SK-N-SH treated with all-trans-retinoic acid at 6 μM for 48 hours (cell line): ENCODE data around the gene CREB3L2.
"Not testable (repeated sequence)": the region's sequence is repeated elsewhere in the genome, so short reads cannot be mapped to it uniquely, and the experiment has no call there.

Experiments used
- ATAC-seq: fragments of 200-7000 bp; cut with Tn5 transposase; 3 replicates; pipeline ENCODE4 v1.9.1; 2020; ENCODE audit warnings: mild to moderate bottlenecking, moderate library complexity
- ARNTL ChIP-seq: fragments of 450-650 bp; formaldehyde crosslinking; IDR thresholded peaks from 2 replicates; pipeline ENCODE4 v1.5.0; 2020; ENCODE audit warnings: low read depth, mild to moderate bottlenecking, moderate library complexity, borderline replicate concordance
- BACH2 ChIP-seq: fragments of 250-450 bp; sonication (Bioruptor Pico); IDR thresholded peaks from 2 replicates; pipeline ENCODE4 v1.9.0; 2021; ENCODE audit warnings: mild to moderate bottlenecking, borderline replicate concordance
- CREB5 ChIP-seq: fragments of 250-450 bp; sonication (Bioruptor Pico); IDR thresholded peaks from 2 replicates; pipeline ENCODE4 v1.5.1; 2020; ENCODE audit warnings: low read depth, mild to moderate bottlenecking, moderate library complexity
- CSDC2 ChIP-seq: fragments of 250-450 bp; sonication (Bioruptor Pico); IDR thresholded peaks from 2 replicates; pipeline ENCODE4 v1.5.0; 2020; ENCODE audit warnings: mild to moderate bottlenecking, moderate library complexity
- CSRNP3 ChIP-seq: fragments of 250-450 bp; sonication (Bioruptor Pico); IDR thresholded peaks from 2 replicates; pipeline ENCODE4 v1.5.1; 2021; ENCODE audit warnings: mild to moderate bottlenecking, moderate library complexity
- ESRRG ChIP-seq: fragments of 250-450 bp; sonication (Bioruptor Pico); IDR thresholded peaks from 2 replicates; pipeline ENCODE4 v1.6.1; 2021; ENCODE audit warnings: mild to moderate bottlenecking
- GLIS3 ChIP-seq: fragments of 250-450 bp; sonication (Bioruptor Pico); IDR thresholded peaks from 2 replicates; pipeline ENCODE4 v1.5.0; 2020; ENCODE audit warnings: mild to moderate bottlenecking, moderate library complexity
- OSR1 ChIP-seq: fragments of 250-450 bp; sonication (Bioruptor Pico); IDR thresholded peaks from 2 replicates; pipeline ENCODE4 v1.8.0; 2022; ENCODE audit warnings: moderate library complexity, mild to moderate bottlenecking, inconsistent platforms
- PATZ1 ChIP-seq: fragments of 250-450 bp; sonication (Bioruptor Pico); IDR thresholded peaks from 2 replicates; pipeline ENCODE4 v1.8.0; 2020; ENCODE audit warnings: mild to moderate bottlenecking, moderate library complexity, borderline replicate concordance
- POU6F1 ChIP-seq: fragments of 250-450 bp; sonication (Bioruptor Pico); IDR thresholded peaks from 2 replicates; pipeline ENCODE4 v1.8.0; 2021; ENCODE audit warnings: low read depth, mild to moderate bottlenecking, moderate library complexity, borderline replicate concordance
- PPARA ChIP-seq: fragments of 250-450 bp; sonication (Bioruptor Pico); IDR thresholded peaks from 2 replicates; pipeline ENCODE4 v1.5.0; 2020; ENCODE audit warnings: mild to moderate bottlenecking, borderline replicate concordance
- RARB ChIP-seq: fragments of 250-450 bp; sonication (Bioruptor Pico); IDR thresholded peaks from 2 replicates; pipeline ENCODE4 v1.8.0; 2021; ENCODE audit warnings: mild to moderate bottlenecking, moderate library complexity
- SNAI2 ChIP-seq: fragments of 250-450 bp; sonication (Bioruptor Pico); IDR thresholded peaks from 2 replicates; pipeline ENCODE4 v1.5.0; 2020; ENCODE audit warnings: mild to moderate bottlenecking, moderate library complexity
- TCF4 ChIP-seq: fragments of 250-450 bp; sonication (Bioruptor Pico); IDR thresholded peaks from 2 replicates; pipeline ENCODE4 v1.8.0; 2021; ENCODE audit warnings: mild to moderate bottlenecking, moderate library complexity, borderline replicate concordance
- TOX ChIP-seq: fragments of 250-450 bp; sonication (Bioruptor Pico); IDR thresholded peaks from 2 replicates; pipeline ENCODE4 v1.8.0; 2021; ENCODE audit warnings: mild to moderate bottlenecking, moderate library complexity, borderline replicate concordance
- ZC3H10 ChIP-seq: fragments of 250-450 bp; sonication (Bioruptor Pico); IDR thresholded peaks from 2 replicates; pipeline ENCODE4 v1.5.1; 2021; ENCODE audit warnings: mild to moderate bottlenecking, moderate library complexity
- ZFP3 ChIP-seq: fragments of 250-450 bp; sonication (Bioruptor Pico); IDR thresholded peaks from 2 replicates; pipeline ENCODE4 v1.5.0; 2020; ENCODE audit warnings: mild to moderate bottlenecking, moderate library complexity
- ZFP30 ChIP-seq: fragments of 450-650 bp; formaldehyde crosslinking; IDR thresholded peaks from 2 replicates; pipeline ENCODE4 v1.5.0; 2022; ENCODE audit warnings: mild to moderate bottlenecking, moderate library complexity
- ZNF565 ChIP-seq: fragments of 450-650 bp; formaldehyde crosslinking; conservative IDR thresholded peaks from 2 replicates; pipeline ENCODE4 v1.5.0; 2020; ENCODE audit warnings: low read depth, mild to moderate bottlenecking, moderate library complexity
- ZNF70 ChIP-seq: fragments of 450-650 bp; formaldehyde crosslinking; IDR thresholded peaks from 2 replicates; pipeline ENCODE4 v1.5.0; 2020; ENCODE audit warnings: mild to moderate bottlenecking, moderate library complexity
- ZNF8 ChIP-seq: fragments of 450-650 bp; formaldehyde crosslinking; IDR thresholded peaks from 2 replicates; pipeline ENCODE4 v1.5.0; 2020; ENCODE audit warnings: mild to moderate bottlenecking, moderate library complexity
- TF ChIP-seq, protein P1 (sequence below): fragments of 250-450 bp; sonication (Bioruptor Pico); IDR thresholded peaks from 2 replicates; pipeline ENCODE4 v1.5.0; 2020; ENCODE audit warnings: mild to moderate bottlenecking, moderate library complexity

The CREB3L2 gene

GRCh38 chr7:137928626-137929025 lies 73.3 kb downstream of the CREB3L2 start:
- ATAC-seq: no peak
- no peak for TF ChIP-seq ARNTL (CRISPR knock-in tag)
- TF ChIP-seq BACH2: no peak
- TF ChIP-seq ZNF8 (CRISPR knock-in tag): no peak

GRCh38 chr7:137927386-137927785 lies 74.5 kb downstream of the CREB3L2 start:
- ATAC-seq: no peak

DNA sequence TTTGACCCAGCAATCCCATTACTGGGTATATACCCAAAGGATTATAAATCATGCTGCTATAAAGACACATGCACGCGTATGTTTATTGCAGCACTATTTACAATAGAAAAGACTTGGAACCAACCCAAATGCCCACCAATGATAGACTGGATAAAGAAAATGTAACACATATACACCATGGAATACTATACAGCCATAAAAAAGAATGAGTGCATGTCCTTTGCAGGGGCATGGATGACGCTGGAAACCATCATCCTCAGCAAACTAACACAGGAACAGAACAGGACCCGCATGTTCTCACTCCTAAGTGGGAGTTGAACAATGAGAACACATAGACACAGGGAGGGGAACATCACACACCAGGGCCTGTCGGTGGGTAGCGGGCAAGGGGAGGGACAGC lies 75.7 kb downstream of the CREB3L2 start:
- ATAC-seq: not testable (repeated sequence)

More at GRCh38 chr7:137927386-137927785, 74.5 kb downstream of the CREB3L2 start:
- TF ChIP-seq TOX (CRISPR knock-in tag): no peak
- no peak for TF ChIP-seq RARB
- TF ChIP-seq ESRRG (CRISPR knock-in tag): no peak
- no peak for TF ChIP-seq BACH2
- no peak for TF ChIP-seq ZNF565 (CRISPR knock-in tag)
- TF ChIP-seq OSR1 (CRISPR knock-in tag): no peak
- no peak for TF ChIP-seq ZFP30 (CRISPR knock-in tag)
- TF ChIP-seq SNAI2: no peak
- no peak for TF ChIP-seq ZNF8 (CRISPR knock-in tag)
- no peak for TF ChIP-seq PATZ1 (CRISPR knock-in tag)
- TF ChIP-seq GLIS3 (CRISPR knock-in tag): no peak
- TF ChIP-seq ZFP3: no peak
- no peak for TF ChIP-seq CREB5 (CRISPR knock-in tag)
- TF ChIP-seq TCF4: no peak
- no peak for TF ChIP-seq ZNF70 (CRISPR knock-in tag)
- no peak for TF ChIP-seq ZC3H10 (CRISPR knock-in tag)
- TF ChIP-seq, protein P1, sequence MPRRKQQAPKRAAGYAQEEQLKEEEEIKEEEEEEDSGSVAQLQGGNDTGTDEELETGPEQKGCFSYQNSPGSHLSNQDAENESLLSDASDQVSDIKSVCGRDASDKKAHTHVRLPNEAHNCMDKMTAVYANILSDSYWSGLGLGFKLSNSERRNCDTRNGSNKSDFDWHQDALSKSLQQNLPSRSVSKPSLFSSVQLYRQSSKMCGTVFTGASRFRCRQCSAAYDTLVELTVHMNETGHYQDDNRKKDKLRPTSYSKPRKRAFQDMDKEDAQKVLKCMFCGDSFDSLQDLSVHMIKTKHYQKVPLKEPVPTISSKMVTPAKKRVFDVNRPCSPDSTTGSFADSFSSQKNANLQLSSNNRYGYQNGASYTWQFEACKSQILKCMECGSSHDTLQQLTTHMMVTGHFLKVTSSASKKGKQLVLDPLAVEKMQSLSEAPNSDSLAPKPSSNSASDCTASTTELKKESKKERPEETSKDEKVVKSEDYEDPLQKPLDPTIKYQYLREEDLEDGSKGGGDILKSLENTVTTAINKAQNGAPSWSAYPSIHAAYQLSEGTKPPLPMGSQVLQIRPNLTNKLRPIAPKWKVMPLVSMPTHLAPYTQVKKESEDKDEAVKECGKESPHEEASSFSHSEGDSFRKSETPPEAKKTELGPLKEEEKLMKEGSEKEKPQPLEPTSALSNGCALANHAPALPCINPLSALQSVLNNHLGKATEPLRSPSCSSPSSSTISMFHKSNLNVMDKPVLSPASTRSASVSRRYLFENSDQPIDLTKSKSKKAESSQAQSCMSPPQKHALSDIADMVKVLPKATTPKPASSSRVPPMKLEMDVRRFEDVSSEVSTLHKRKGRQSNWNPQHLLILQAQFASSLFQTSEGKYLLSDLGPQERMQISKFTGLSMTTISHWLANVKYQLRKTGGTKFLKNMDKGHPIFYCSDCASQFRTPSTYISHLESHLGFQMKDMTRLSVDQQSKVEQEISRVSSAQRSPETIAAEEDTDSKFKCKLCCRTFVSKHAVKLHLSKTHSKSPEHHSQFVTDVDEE (CRISPR knock-in tag): no peak
- TF ChIP-seq PPARA (CRISPR knock-in tag): no peak
- no peak for TF ChIP-seq POU6F1 (CRISPR knock-in tag)
- no peak for TF ChIP-seq ARNTL (CRISPR knock-in tag)

DNA sequence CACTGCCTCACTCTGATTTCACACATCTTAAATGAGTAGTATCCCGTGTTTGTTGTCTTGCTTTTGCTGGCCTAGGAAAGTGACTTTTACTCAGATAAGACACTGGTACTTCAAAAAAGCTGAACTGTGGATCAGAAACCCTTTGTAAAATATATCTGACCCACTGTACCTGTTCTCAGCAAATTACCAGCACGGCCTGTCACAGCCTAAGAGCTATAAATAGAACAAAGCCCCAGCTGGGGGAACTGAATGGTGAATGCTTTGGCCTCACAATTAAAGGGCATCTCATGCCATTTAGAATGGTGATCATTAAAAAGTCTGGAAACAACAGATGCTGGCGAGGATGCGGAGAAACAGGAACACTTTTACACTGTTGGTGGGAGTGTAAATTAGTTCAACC lies 76.1 kb downstream of the CREB3L2 start:
- no peak for ATAC-seq
- TF ChIP-seq RARB (no peak), ESRRG (CRISPR knock-in tag) (no peak), TCF4 (no peak), ZC3H10 (CRISPR knock-in tag) (no peak), OSR1 (CRISPR knock-in tag) (no peak), TOX (CRISPR knock-in tag) (no peak), ARNTL (CRISPR knock-in tag) (no peak), ZFP30 (CRISPR knock-in tag) (no peak), ZNF8 (CRISPR knock-in tag) (no peak), CREB5 (CRISPR knock-in tag) (no peak), CSDC2 (no peak), CSRNP3 (CRISPR knock-in tag) (no peak), BACH2 (no peak), GLIS3 (CRISPR knock-in tag) (no peak)
- TF ChIP-seq, protein P1 (CRISPR knock-in tag): no peak
